OCI-LY3 (cell line): Measurements from ENCODE around the gene DNAH10.

ENCODE experiments used
- EZH2phosphoT487 ChIP-seq: fragments of 200-600 bp; shearing (Covaris generic); IDR thresholded peaks from 2 replicates; pipeline ENCODE4 v1.6.1; 2018; ENCODE audit warnings: antibody characterized with exemption, mixed run types, low read depth
- TF ChIP-seq, protein P1 (sequence below): fragments of 200-600, 300-600 bp; sonication (generic); IDR thresholded peaks from 2 replicates; pipeline ENCODE4 v1.5.1; 2014; ENCODE audit warnings: antibody characterized with exemption, low read length, low read depth

- TF ChIP-seq, protein P1, sequence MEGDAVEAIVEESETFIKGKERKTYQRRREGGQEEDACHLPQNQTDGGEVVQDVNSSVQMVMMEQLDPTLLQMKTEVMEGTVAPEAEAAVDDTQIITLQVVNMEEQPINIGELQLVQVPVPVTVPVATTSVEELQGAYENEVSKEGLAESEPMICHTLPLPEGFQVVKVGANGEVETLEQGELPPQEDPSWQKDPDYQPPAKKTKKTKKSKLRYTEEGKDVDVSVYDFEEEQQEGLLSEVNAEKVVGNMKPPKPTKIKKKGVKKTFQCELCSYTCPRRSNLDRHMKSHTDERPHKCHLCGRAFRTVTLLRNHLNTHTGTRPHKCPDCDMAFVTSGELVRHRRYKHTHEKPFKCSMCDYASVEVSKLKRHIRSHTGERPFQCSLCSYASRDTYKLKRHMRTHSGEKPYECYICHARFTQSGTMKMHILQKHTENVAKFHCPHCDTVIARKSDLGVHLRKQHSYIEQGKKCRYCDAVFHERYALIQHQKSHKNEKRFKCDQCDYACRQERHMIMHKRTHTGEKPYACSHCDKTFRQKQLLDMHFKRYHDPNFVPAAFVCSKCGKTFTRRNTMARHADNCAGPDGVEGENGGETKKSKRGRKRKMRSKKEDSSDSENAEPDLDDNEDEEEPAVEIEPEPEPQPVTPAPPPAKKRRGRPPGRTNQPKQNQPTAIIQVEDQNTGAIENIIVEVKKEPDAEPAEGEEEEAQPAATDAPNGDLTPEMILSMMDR, result peak; percentile 68
- no peak for TF ChIP-seq EZH2phosphoT487
These were observed 221.9 kb downstream of the DNAH10 start for GRCh38 chr12:123983822-123984485.
